Measurements from ENCODE around the gene STAC. TPM values are rescaled to one million over a fixed set of nuclear protein-coding genes. Genes with fewer than 3 reads are reported as not detected.

STAC gene
- total RNA-seq, 1 experiment from 2014 or later: 2.0 TPM

GRCh38 chr3:36443028-36443686 lies 62.9 kb downstream of the STAC start:
- POLR2A ChIA-PET (ENCODE audit: low non-redundant PET): no interaction called here
- no TSS peak for BruUV-seq (replicated peaks)
- H3K36me3 ChIP-seq (ENCODE audit: insufficient read depth, low read length, poor library complexity, severe bottlenecking): no peaks in the 10 kb centered on the region
- no peaks in the 10 kb centered on the region for H3K4me1 ChIP-seq (ENCODE audit: insufficient read depth, low read length, poor library complexity, severe bottlenecking)
- H3K27ac ChIP-seq (ENCODE audit: low read depth, low read length, poor library complexity, severe bottlenecking): no peak overlapping the region
- CTCF ChIA-PET: no interaction called here
- H3K27me3 ChIP-seq (replicated peaks; ENCODE audit: insufficient read depth, low read depth, low read length, poor library complexity): no peaks in the 10 kb centered on the region
- no peak for DNase-seq (ENCODE audit: low spot score)
- H3K4me3 ChIP-seq (ENCODE audit: low read depth, low read length, poor library complexity, severe bottlenecking): no peak overlapping the region
- no peak for TF ChIP-seq EZH2 (IDR thresholded peaks at IDR 0.05; ENCODE audit: borderline replicate concordance, low read depth, low read length, poor library complexity, severe bottlenecking)
- TF ChIP-seq CTCF (conservative IDR thresholded peaks at IDR 0.05; ENCODE audit: low read depth, low read length): no peak
- intact Hi-C loops (cut with micrococcal nuclease; ENCODE audit: unreplicated experiment): no loop called here
- H3K9me3 ChIP-seq (ENCODE audit: low read depth, low read length, poor library complexity, severe bottlenecking): no peaks in the 10 kb centered on the region

GRCh38 chr3:36444909-36445308 lies 64.6 kb downstream of the STAC start:
- intact Hi-C loops (cut with micrococcal nuclease; ENCODE audit: unreplicated experiment): no loop called here
- no peaks in the 10 kb centered on the region for H3K27me3 ChIP-seq (replicated peaks; ENCODE audit: insufficient read depth, low read depth, low read length, poor library complexity)
- no peaks in the 10 kb centered on the region for H3K9me3 ChIP-seq (ENCODE audit: low read depth, low read length, poor library complexity, severe bottlenecking)
- DNase-seq (ENCODE audit: low spot score): no peak
- H3K36me3 ChIP-seq (ENCODE audit: insufficient read depth, low read length, poor library complexity, severe bottlenecking): no peaks in the 10 kb centered on the region
- ChIA-PET POLR2A (ENCODE audit: low non-redundant PET) (no interaction called here), CTCF (no interaction called here)
- H3K4me3 ChIP-seq (ENCODE audit: low read depth, low read length, poor library complexity, severe bottlenecking): no peak overlapping the region
- no peak for TF ChIP-seq EZH2 (IDR thresholded peaks at IDR 0.05; ENCODE audit: borderline replicate concordance, low read depth, low read length, poor library complexity, severe bottlenecking)
- no peak for TF ChIP-seq CTCF (conservative IDR thresholded peaks at IDR 0.05; ENCODE audit: low read depth, low read length)
- BruUV-seq (replicated peaks): no TSS peak
- no peak overlapping the region for H3K27ac ChIP-seq (ENCODE audit: low read depth, low read length, poor library complexity, severe bottlenecking)
- no peaks in the 10 kb centered on the region for H3K4me1 ChIP-seq (ENCODE audit: insufficient read depth, low read length, poor library complexity, severe bottlenecking)

DNA sequence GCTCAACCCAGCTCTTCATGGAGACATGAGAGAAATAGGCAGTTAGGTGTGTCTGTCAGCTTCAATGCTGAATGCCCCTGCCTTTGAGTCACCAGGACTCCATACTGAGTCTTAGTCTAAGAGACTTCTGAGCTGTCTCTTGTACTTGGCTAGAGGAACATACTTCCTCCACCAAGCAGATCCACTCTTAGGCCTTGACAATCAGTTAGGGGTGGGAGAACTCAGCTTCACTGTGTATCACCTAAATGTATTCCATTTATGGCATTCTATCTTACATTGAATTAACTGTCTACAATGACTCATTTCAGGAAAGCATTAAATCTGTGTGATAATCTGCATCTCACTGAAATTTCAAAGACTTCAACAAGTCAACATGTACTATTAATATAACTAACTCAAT lies 66.0 kb downstream of the STAC start:
- intact Hi-C loops (cut with micrococcal nuclease; ENCODE audit: unreplicated experiment): no loop called here
- DNase-seq (ENCODE audit: low spot score): no peak
- no TSS peak for BruUV-seq (replicated peaks)

More for the DNA sequence above, 66.0 kb downstream of the STAC start:
- Histone ChIP-seq H3K36me3 (ENCODE audit: insufficient read depth, low read length, poor library complexity, severe bottlenecking) (no peaks in the 10 kb centered on the region), H3K9me3 (ENCODE audit: low read depth, low read length, poor library complexity, severe bottlenecking) (no peaks in the 10 kb centered on the region), H3K27ac (ENCODE audit: low read depth, low read length, poor library complexity, severe bottlenecking) (no peak overlapping the region), H3K4me1 (ENCODE audit: insufficient read depth, low read length, poor library complexity, severe bottlenecking) (no peaks in the 10 kb centered on the region), H3K4me3 (ENCODE audit: low read depth, low read length, poor library complexity, severe bottlenecking) (no peak overlapping the region), H3K27me3 (replicated peaks; ENCODE audit: insufficient read depth, low read depth, low read length, poor library complexity) (no peaks in the 10 kb centered on the region)
- TF ChIP-seq CTCF (conservative IDR thresholded peaks at IDR 0.05; ENCODE audit: low read depth, low read length) (no peak), EZH2 (IDR thresholded peaks at IDR 0.05; ENCODE audit: borderline replicate concordance, low read depth, low read length, poor library complexity, severe bottlenecking) (no peak)
- ChIA-PET CTCF (no interaction called here), POLR2A (ENCODE audit: low non-redundant PET) (no interaction called here)

All from A673 (cell line).